Progenitor cell of endocrine pancreas (in vitro differentiated cells): ENCODE measurements around the gene INPP4A. TPM values are rescaled to one million over a fixed set of nuclear protein-coding genes. Genes with fewer than 3 reads are reported as not detected.
A peak's percentile ranks its signal among the peaks of the same experiment; 100 is the strongest.

Source experiments
- DNase-seq: peaks from one replicate; pipeline ENCODE4 v3.0.0; 2021; ENCODE audit warnings: low spot score; ENCODE audit not compliant: unreplicated experiment
- H3K27ac Mint-ChIP-seq: 2 replicates; pipeline ENCODE4 v1.8.0; 2021; ENCODE audit warnings: mild to moderate bottlenecking, moderate library complexity, mixed read lengths
- H3K27me3 Mint-ChIP-seq: 2 replicates; pipeline ENCODE4 v1.8.0; 2021; ENCODE audit warnings: mixed read lengths
- H3K36me3 Mint-ChIP-seq: 2 replicates; pipeline ENCODE4 v1.8.0; 2022; ENCODE audit warnings: mixed read lengths; ENCODE audit not compliant: insufficient read depth
- H3K4me1 Mint-ChIP-seq: 2 replicates; pipeline ENCODE4 v1.8.0; 2021; ENCODE audit warnings: low read depth, mixed read lengths
- H3K4me3 Mint-ChIP-seq: 2 replicates; pipeline ENCODE4 v1.8.0; 2021; ENCODE audit warnings: low read depth, mild to moderate bottlenecking, moderate library complexity, mixed read lengths
- H3K9me3 Mint-ChIP-seq: 2 replicates; pipeline ENCODE4 v1.8.0; 2021; ENCODE audit warnings: low read depth, mixed read lengths
- total RNA-seq: library from RNA; stranded (reverse); gene quantifications from 2 replicates; pipeline ENCODE4 v1.2.1, GENCODE V29; 2021
- TF ChIP-seq, protein P1 (sequence below): fragments of 200-600 bp; sonication (generic); IDR thresholded peaks from one replicate; pipeline ENCODE4 v1.5.0; 2021; ENCODE audit warnings: antibody characterized with exemption, mild to moderate bottlenecking; ENCODE audit not compliant: unreplicated experiment

The INPP4A gene
- total RNA-seq, 1 donor from 2014 or later: 33.0 TPM

DNA sequence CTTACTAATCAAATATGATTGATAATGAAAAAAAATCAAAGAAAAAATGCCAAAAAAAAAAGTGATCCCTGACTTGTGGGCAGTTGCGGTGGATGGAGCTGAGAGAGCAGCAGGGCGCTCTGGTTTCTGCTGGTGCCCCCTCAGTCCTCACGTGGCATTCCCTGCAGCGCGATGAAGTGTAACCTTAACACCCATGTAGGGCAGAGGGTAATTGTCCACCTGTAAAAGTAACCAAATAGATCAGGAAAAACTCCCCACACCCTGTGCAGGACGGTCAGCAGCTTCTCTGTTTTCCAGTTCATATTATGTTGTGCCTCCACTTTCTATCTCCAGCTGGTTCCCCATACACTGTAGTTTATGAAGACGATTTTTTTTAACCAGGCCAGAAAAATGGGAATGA, 138.6 kb downstream of the INPP4A start:
- H3K4me1 Mint-ChIP-seq: peaks cover 5% of the 10 kb centered on the region
- no peak overlapping the region for H3K4me3 Mint-ChIP-seq
- no peak for DNase-seq
- H3K9me3 Mint-ChIP-seq: no peaks in the 10 kb centered on the region
- H3K36me3 Mint-ChIP-seq: peaks cover 2% of the 10 kb centered on the region
- no peak overlapping the region for H3K27ac Mint-ChIP-seq
- TF ChIP-seq, protein P1, sequence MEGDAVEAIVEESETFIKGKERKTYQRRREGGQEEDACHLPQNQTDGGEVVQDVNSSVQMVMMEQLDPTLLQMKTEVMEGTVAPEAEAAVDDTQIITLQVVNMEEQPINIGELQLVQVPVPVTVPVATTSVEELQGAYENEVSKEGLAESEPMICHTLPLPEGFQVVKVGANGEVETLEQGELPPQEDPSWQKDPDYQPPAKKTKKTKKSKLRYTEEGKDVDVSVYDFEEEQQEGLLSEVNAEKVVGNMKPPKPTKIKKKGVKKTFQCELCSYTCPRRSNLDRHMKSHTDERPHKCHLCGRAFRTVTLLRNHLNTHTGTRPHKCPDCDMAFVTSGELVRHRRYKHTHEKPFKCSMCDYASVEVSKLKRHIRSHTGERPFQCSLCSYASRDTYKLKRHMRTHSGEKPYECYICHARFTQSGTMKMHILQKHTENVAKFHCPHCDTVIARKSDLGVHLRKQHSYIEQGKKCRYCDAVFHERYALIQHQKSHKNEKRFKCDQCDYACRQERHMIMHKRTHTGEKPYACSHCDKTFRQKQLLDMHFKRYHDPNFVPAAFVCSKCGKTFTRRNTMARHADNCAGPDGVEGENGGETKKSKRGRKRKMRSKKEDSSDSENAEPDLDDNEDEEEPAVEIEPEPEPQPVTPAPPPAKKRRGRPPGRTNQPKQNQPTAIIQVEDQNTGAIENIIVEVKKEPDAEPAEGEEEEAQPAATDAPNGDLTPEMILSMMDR: no peak
- H3K27me3 Mint-ChIP-seq: no peaks in the 10 kb centered on the region

DNA sequence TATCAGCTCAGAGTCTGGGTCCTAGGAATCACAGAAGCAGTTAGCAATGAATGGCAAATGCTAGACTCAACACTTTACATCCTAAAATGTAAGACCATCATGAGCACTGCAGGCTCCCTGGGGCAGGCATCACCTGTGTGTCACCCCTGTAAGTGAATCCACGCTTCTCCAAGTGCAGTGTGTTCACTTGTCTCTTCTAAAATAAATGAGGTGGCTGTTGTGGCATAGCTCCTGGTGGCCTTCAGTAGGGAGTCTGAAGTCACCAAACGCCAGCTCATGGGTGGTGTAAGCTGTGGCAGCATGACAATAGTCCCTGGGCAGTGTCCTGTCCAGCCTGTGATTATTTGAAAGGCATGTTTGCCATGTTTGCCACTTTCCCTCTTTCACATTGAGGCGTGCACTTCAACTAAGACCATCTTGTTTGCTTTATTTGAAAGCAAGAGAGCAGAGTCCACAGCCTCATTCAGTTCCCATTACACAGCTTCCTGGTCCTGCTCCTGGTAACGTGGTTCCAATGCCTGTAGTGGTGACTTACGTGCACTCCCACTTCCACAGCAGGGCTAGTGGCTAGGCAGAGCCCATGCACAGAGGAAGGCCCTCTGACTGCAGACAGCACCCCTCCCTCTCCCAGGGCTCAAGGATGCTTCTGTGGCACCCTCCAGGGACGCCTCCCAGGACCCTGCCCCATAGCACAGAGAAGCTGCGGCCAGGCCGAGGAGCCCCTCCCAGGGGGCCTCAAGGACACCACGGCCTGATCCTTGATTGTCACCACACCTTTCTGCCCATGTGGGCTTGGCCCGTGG, 139.4 kb downstream of the INPP4A start:
- H3K4me3 Mint-ChIP-seq: no peak overlapping the region

DNA sequence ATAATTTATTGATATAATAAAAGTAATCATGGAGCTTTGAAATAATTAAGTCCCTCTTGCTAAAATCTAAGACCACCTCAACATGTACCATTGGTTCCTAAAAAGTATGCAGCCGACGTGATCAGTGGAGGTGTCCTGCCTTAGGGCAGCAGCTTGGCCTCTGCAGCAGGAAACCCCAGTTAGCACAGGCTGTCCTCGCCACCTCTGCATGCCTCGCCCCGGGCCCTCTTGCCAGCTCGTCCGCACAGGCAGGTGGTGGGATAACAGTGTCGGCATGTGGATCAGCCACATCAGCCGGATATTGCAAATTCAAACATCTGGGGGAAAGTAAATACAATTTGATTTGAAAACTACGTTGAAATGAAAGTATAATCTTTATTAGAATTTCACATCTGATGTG, 140.7 kb downstream of the INPP4A start:
- DNase-seq: no peak
- Mint-ChIP-seq H3K4me3 (no peak overlapping the region), H3K4me1 (peaks cover 5% of the 10 kb centered on the region), H3K27me3 (no peaks in the 10 kb centered on the region), H3K9me3 (no peaks in the 10 kb centered on the region), H3K36me3 (peaks cover 2% of the 10 kb centered on the region), H3K27ac (no peak overlapping the region)
- TF ChIP-seq, protein P1: no peak

More for the DNA sequence above, 139.4 kb downstream of the INPP4A start:
- H3K27me3 Mint-ChIP-seq: no peaks in the 10 kb centered on the region
- peaks cover 5% of the 10 kb centered on the region for H3K4me1 Mint-ChIP-seq
- no peak overlapping the region for H3K27ac Mint-ChIP-seq
- no peak for DNase-seq
- H3K9me3 Mint-ChIP-seq: no peaks in the 10 kb centered on the region
- peaks cover 2% of the 10 kb centered on the region for H3K36me3 Mint-ChIP-seq
- TF ChIP-seq, protein P1: no peak

DNA sequence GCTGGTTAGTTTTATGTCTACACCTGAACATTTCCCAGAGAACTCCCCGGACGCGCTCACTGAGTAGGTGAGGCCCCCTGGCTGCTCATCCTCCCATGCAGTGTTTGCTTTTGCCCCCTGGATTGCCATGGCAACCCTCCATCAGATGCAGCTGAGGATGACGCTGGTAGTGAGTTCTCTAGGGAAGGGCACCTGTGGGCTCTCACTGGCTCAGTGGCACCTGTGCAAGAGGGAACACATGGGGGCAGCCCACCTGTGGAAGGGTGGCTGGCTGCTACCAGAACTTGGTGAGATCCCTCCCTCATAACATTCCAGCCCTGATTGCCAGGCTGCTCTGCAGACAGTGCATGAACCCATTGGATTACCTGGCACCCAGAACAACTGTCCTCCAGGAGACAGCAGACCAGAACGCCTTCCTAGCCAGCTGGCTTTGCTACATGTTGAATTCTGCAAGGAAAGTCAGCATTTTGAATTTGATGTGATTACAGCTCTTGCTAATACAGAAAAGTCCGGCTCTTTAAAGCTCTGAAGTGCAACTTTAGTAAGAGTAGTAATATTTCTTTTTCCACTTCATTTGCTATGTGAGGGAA, 142.0 kb downstream of the INPP4A start:
- no peak for DNase-seq
- Mint-ChIP-seq H3K36me3 (peaks cover 2% of the 10 kb centered on the region), H3K4me3 (no peak overlapping the region), H3K27me3 (no peaks in the 10 kb centered on the region), H3K4me1 (peaks cover 5% of the 10 kb centered on the region), H3K27ac (no peak overlapping the region), H3K9me3 (no peaks in the 10 kb centered on the region)
- TF ChIP-seq, protein P1: no peak

DNA sequence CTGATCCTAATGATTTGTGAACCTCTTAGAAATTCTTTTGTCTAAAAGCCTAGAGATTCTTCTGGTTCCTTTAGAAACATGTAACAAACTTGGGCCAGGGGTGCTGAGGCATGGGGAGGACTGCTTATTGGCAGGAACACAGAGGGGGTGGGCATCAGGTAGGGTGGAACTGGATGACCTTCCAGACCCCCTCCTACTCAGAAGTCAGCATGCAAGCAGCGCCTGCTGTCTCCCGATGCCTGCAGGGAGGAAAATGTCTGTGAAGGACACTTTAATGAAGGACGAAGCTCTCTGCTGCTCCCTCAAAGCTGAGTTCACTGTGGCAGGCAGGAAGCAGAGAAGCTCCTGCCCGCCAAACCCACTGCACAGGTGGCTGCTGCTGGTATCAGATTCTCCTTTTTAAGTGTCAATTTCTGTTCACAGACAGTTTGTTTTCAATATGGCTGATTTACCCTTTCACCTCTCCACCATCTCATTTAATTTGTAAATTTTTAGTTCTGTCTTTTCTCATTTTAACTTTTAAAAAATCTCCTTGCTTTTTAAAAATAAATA, 144.3 kb downstream of the INPP4A start:
- DNase-seq: no peak
- H3K36me3 Mint-ChIP-seq: peaks cover 9% of the 10 kb centered on the region
- H3K9me3 Mint-ChIP-seq: peaks cover 2% of the 10 kb centered on the region
- TF ChIP-seq, protein P1: no peak
- no peak overlapping the region for H3K4me3 Mint-ChIP-seq
- H3K27me3 Mint-ChIP-seq: no peaks in the 10 kb centered on the region
- peaks cover 3% of the 10 kb centered on the region for H3K4me1 Mint-ChIP-seq
- H3K27ac Mint-ChIP-seq: peak overlapping the region; percentile 64
